Nephron (organoid): ENCODE results near the gene CREB5.

Experiments used
- H3K27ac Mint-ChIP-seq, 3 experiments: 2 replicates each; pipeline ENCODE4 v1.8.0; 2020; ENCODE audit warnings: mixed read lengths in 3 of 3, mild to moderate bottlenecking in 2 of 3, moderate library complexity in 1 of 3
- H3K27me3 Mint-ChIP-seq: 2 replicates; pipeline ENCODE4 v1.8.0; 2021; ENCODE audit warnings: low read depth, mild to moderate bottlenecking, moderate library complexity, mixed read lengths
- H3K36me3 Mint-ChIP-seq: 2 replicates; pipeline ENCODE4 v1.8.0; 2020; ENCODE audit warnings: low read depth, mixed read lengths
- H3K4me1 Mint-ChIP-seq: 2 replicates; pipeline ENCODE4 v1.8.0; 2020; ENCODE audit warnings: mixed read lengths
- H3K4me3 Mint-ChIP-seq, 3 experiments: 2 replicates each; pipeline ENCODE4 v1.8.0; 2020; ENCODE audit warnings: mild to moderate bottlenecking in 3 of 3, mixed read lengths in 3 of 3, moderate library complexity in 2 of 3
- H3K9me3 Mint-ChIP-seq: 2 replicates; pipeline ENCODE4 v1.8.0; 2020; ENCODE audit warnings: mixed read lengths
- CTCF ChIP-seq, 3 experiments: fragments of 200-600 bp; sonication (generic); IDR thresholded peaks; one replicate each; pipeline ENCODE4 v1.5.0; 2021; ENCODE audit warnings: antibody characterized with exemption in 3 of 3; ENCODE audit not compliant: unreplicated experiment in 3 of 3

The CREB5 gene

GRCh38 chr7:28711114-28711513 is 298.8 kb downstream of the CREB5 start:
- H3K27me3 Mint-ChIP-seq = peaks cover 6% of the 10 kb centered on the region
- H3K36me3 Mint-ChIP-seq = no peaks in the 10 kb centered on the region
- no peak overlapping the region for H3K4me3 Mint-ChIP-seq
- H3K9me3 Mint-ChIP-seq = no peaks in the 10 kb centered on the region
- H3K27ac Mint-ChIP-seq = peak overlapping the region; percentile 12 to 55 (median 30)
- TF ChIP-seq CTCF (IDR thresholded peaks at IDR 0.05; ENCODE audit: unreplicated experiment in 3 of 3) = no peak
- H3K4me1 Mint-ChIP-seq = peaks cover 40% of the 10 kb centered on the region

GRCh38 chr7:28714459-28715120 is 302.3 kb downstream of the CREB5 start:
- no peak for TF ChIP-seq CTCF (IDR thresholded peaks at IDR 0.05; ENCODE audit: unreplicated experiment in 3 of 3)

DNA sequence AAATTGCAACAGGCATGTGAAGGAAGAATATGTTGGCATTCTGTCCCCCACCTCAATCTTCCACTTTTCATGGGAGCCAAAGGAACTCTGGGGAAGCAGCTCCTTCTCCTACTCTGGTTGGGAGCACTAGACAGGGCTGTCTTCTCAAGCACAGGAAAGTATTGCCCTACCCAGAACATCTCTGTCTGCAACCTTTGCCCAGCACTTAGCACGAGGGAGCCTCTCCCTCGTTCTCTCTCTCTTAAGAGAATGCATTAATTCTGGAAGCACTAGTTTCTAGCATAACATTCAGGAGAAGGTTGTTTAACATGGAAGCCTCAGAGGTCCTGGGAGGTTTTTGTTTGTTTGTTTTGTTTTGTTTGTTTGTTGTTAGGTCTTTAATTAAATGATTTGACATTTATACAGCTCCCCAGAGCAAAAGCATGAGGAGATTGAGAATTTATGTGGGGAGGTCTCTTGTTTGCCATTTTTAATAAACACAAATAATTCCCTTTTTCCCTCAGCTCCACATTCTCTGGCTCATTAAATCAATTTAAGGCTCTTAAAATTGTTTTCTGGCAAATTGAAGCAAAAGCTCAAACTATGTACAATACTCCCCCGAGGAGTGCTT is 305.2 kb downstream of the CREB5 start:
- no peaks in the 10 kb centered on the region for H3K9me3 Mint-ChIP-seq
- peaks cover 8% of the 10 kb centered on the region for H3K36me3 Mint-ChIP-seq
- H3K4me3 Mint-ChIP-seq = no peak overlapping the region
- TF ChIP-seq CTCF (IDR thresholded peaks at IDR 0.05; ENCODE audit: unreplicated experiment in 3 of 3) = no peak
- peaks cover 23% of the 10 kb centered on the region for H3K4me1 Mint-ChIP-seq
- peaks cover 6% of the 10 kb centered on the region for H3K27me3 Mint-ChIP-seq
- peak overlapping the region; percentile 17 to 60 (median 54) for H3K27ac Mint-ChIP-seq

More at GRCh38 chr7:28714459-28715120, 302.3 kb downstream of the CREB5 start:
- no peaks in the 10 kb centered on the region for H3K9me3 Mint-ChIP-seq
- H3K27me3 Mint-ChIP-seq = peaks cover 6% of the 10 kb centered on the region
- H3K36me3 Mint-ChIP-seq = no peaks in the 10 kb centered on the region
- H3K27ac Mint-ChIP-seq = peak overlapping the region; percentile 74 to 87 (median 79)
- H3K4me3 Mint-ChIP-seq = no peak overlapping the region
- H3K4me1 Mint-ChIP-seq = peaks cover 30% of the 10 kb centered on the region

GRCh38 chr7:28718055-28718481 is 305.8 kb downstream of the CREB5 start:
- H3K27ac Mint-ChIP-seq = peak overlapping the region in 2 of 3 experiments; percentile 17 to 60
- no peak for TF ChIP-seq CTCF (IDR thresholded peaks at IDR 0.05; ENCODE audit: unreplicated experiment in 3 of 3)
- H3K4me1 Mint-ChIP-seq = peaks cover 25% of the 10 kb centered on the region

GRCh38 chr7:28718545-28718944 is 306.2 kb downstream of the CREB5 start:
- no peak for TF ChIP-seq CTCF (IDR thresholded peaks at IDR 0.05; ENCODE audit: unreplicated experiment in 3 of 3)
- Mint-ChIP-seq H3K36me3 (peaks cover 11% of the 10 kb centered on the region), H3K9me3 (no peaks in the 10 kb centered on the region)

More at GRCh38 chr7:28718055-28718481, 305.8 kb downstream of the CREB5 start:
- Mint-ChIP-seq H3K9me3 (no peaks in the 10 kb centered on the region), H3K27me3 (peaks cover 6% of the 10 kb centered on the region), H3K4me3 (no peak overlapping the region), H3K36me3 (peaks cover 8% of the 10 kb centered on the region)

More at GRCh38 chr7:28718545-28718944, 306.2 kb downstream of the CREB5 start:
- Mint-ChIP-seq H3K4me1 (peaks cover 25% of the 10 kb centered on the region), H3K27me3 (peaks cover 6% of the 10 kb centered on the region), H3K4me3 (no peak overlapping the region), H3K27ac (peak overlapping the region in 1 of 3 experiments; percentile 60)
